ENCODE data around the gene CDK4. TPM values are rescaled to one million over a fixed set of nuclear protein-coding genes. Genes with fewer than 3 reads are reported as not detected.

Gene CDK4
- total and polyA plus RNA-seq, 2 of the 4 experiments (the other 2 are of a cell fraction) = 261 to 297 TPM

GRCh38 chr12:57736741-57737466 is 15.2 kb downstream of the CDK4 start:
- Histone ChIP-seq H3K9me1 (ENCODE audit: insufficient read depth, low read length) (no peaks in the 10 kb centered on the region), H2BK15ac (ENCODE audit: low read depth, low read length) (no peak overlapping the region), H2AK9ac (replicated peaks; ENCODE audit: low read depth, low read length, poor library complexity) (no peak overlapping the region), H3K79me1 (ENCODE audit: low read depth in 1 of 2, low read length in 2 of 2) (no peaks in the 10 kb centered on the region), H3K56ac (ENCODE audit: extremely low read depth, insufficient read depth, low read length) (no peak overlapping the region), H4K5ac (ENCODE audit: low read depth, low read length) (no peak overlapping the region), H2BK20ac (ENCODE audit: low read depth, low read length) (no peak overlapping the region), H3K18ac (ENCODE audit: low read depth, low read length) (no peak overlapping the region), H4K8ac (ENCODE audit: low read depth in 2 of 2, low read length in 2 of 2) (no peak overlapping the region), H2AK5ac (ENCODE audit: low read depth, low read length) (no peak overlapping the region), H2BK5ac (ENCODE audit: low read depth, low read length, poor library complexity, severe bottlenecking) (no peak overlapping the region), H3K27ac (ENCODE audit: insufficient read depth, low read length) (no peak overlapping the region), H3K4me2 (ENCODE audit: low read depth, low read length) (peak overlapping the region; percentile 41; the same call in 1 of the 2 replicates), H3K4me1 (ENCODE audit: control insufficient read depth, insufficient read depth, low read length) (0 out of 2 replicates have a peak, but pooled peaks cover 3% of the 10 kb centered on the region), H3K36me3 (ENCODE audit: control insufficient read depth, insufficient read depth, low read length) (no peaks in the 10 kb centered on the region), H2AFZ (replicated peaks; ENCODE audit: low read length, poor library complexity) (peak overlapping the region; percentile 87), H3K9me3 (ENCODE audit: control insufficient read depth, insufficient read depth, low read length) (peaks cover 2% of the 10 kb centered on the region; the same call in 1 of the 2 replicates), H3K9ac (ENCODE audit: low read depth, low read length) (no peak overlapping the region), H4K91ac (ENCODE audit: insufficient read depth, low read depth, low read length) (no peak overlapping the region), H3K4ac (ENCODE audit: low read depth, low read length) (no peak overlapping the region), H3K23ac (ENCODE audit: low read depth, low read length) (peak overlapping the region; percentile 89), H3K14ac (replicated peaks; ENCODE audit: low read depth, low read length) (no peak overlapping the region), H4K20me1 (ENCODE audit: insufficient read depth, low read length) (0 out of 2 replicates have a peak, but pooled peaks cover 10% of the 10 kb centered on the region), H3K4me3 (ENCODE audit: insufficient read depth, low read depth, low read length) (no peak overlapping the region), H2BK120ac (ENCODE audit: low read depth, low read length) (no peak overlapping the region), H3K27me3 (ENCODE audit: control insufficient read depth, insufficient read depth, low read length) (peaks cover 94% of the 10 kb centered on the region)
- DNase-seq (no peak), ATAC-seq (ENCODE audit: low read depth) (no peak)
- in situ Hi-C loops (cut with MboI; ENCODE audit: low sequenced_read_pairs) = loop anchor here (10.0 kb wide), 1 partner anchor 152 kb away; no protein-coding TSS in a partner anchor
- dilution Hi-C loops (cut with HindIII; ENCODE audit: low sequenced_read_pairs, unreplicated experiment) = no loop called here
- WGBS, 2 experiments (ENCODE audit: extremely low coverage in 2 of 2, insufficient read length in 1 of 2) = 5% methylated on average over 11 of the region's 31 CpGs; no CpG with 5 or more reads in 1 of the 2 experiments
- BruUV-seq (replicated peaks) = no TSS peak
- intact Hi-C loops (cut with micrococcal nuclease) = loop anchor here (5.0 kb wide), 1 partner anchor 155 kb away; no protein-coding TSS in a partner anchor
- TF ChIP-seq MAZ (IDR thresholded peaks at IDR 0.05; ENCODE audit: borderline replicate concordance, low read depth, low read length) (no peak), MXI1 (IDR thresholded peaks at IDR 0.05; ENCODE audit: borderline replicate concordance, low read depth, low read length) (no peak), CHD1 (IDR thresholded peaks at IDR 0.05; ENCODE audit: low read depth, low read length) (no peak), NFE2L2 (IDR thresholded peaks at IDR 0.05; ENCODE audit: low read depth, low read length) (no peak), SMC3 (IDR thresholded peaks at IDR 0.05; ENCODE audit: low read depth, low read length) (no peak), CEBPB (IDR thresholded peaks at IDR 0.05; ENCODE audit: low read depth, low read length) (no peak), USF2 (IDR thresholded peaks at IDR 0.05; ENCODE audit: low read depth, low read length) (no peak)
- POLR2A ChIA-PET (ENCODE audit: unreplicated experiment) = no interaction called here
- CTCF ChIA-PET = interaction anchor here (0.5 to 1.9 kb wide), 6 partner anchors 8 to 216 kb away, joined by 3 to 6 read pairs (median 3); partner anchors contain the start of gene TSPAN31

All from IMR-90 (cell line).